GM12873 (cell line): ENCODE results near the gene APBB3.

Experiments
- TF ChIP-seq, protein P1 (sequence below): IDR thresholded peaks from 2 replicates; pipeline ENCODE4 v1.5.1; 2012; ENCODE audit warnings: low read depth, mild to moderate bottlenecking, moderate library complexity, low read length, control low read depth; ENCODE audit not compliant: insufficient read depth; ENCODE audit errors: missing control alignments

The APBB3 gene

DNA sequence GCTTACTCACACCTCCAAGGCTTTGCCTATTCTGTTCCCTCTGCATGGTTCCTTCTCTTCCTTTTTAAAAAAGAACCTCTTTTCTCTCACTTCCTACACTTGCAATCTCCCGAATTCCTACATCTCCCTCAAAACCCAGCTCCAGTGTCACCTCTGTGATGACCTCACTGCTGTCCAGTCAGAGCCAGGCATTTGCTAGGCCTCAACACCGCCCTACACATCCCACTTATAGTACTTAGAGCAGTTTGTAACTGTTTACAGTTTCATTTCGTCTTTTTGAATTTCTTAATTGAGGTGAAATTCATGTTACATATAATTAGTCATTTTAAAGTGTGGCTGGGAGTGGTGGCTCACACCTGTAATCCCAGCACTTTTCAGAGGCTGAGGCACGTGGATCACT is 37.7 kb upstream of the APBB3 start:
- TF ChIP-seq, protein P1, sequence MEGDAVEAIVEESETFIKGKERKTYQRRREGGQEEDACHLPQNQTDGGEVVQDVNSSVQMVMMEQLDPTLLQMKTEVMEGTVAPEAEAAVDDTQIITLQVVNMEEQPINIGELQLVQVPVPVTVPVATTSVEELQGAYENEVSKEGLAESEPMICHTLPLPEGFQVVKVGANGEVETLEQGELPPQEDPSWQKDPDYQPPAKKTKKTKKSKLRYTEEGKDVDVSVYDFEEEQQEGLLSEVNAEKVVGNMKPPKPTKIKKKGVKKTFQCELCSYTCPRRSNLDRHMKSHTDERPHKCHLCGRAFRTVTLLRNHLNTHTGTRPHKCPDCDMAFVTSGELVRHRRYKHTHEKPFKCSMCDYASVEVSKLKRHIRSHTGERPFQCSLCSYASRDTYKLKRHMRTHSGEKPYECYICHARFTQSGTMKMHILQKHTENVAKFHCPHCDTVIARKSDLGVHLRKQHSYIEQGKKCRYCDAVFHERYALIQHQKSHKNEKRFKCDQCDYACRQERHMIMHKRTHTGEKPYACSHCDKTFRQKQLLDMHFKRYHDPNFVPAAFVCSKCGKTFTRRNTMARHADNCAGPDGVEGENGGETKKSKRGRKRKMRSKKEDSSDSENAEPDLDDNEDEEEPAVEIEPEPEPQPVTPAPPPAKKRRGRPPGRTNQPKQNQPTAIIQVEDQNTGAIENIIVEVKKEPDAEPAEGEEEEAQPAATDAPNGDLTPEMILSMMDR = no peak

DNA sequence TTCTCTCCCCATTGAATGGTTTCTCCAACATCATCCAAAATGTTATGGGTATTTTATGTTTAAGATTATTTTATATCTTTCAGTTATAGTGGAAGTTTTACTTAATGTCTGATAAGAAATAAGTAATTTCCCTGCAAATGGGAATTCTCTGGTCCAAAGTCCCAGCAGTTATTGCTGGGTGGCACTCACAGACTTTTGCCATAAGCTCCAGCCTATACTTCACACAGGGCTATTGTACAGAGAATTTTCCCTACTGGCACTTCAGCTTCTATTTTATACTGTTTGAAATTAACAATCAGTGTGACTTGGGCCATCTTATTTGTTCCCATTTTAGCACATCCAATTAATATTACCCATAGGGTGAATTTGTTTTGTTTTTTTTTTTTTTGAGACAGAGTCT is 35.7 kb upstream of the APBB3 start:
- TF ChIP-seq, protein P1 = no peak

DNA sequence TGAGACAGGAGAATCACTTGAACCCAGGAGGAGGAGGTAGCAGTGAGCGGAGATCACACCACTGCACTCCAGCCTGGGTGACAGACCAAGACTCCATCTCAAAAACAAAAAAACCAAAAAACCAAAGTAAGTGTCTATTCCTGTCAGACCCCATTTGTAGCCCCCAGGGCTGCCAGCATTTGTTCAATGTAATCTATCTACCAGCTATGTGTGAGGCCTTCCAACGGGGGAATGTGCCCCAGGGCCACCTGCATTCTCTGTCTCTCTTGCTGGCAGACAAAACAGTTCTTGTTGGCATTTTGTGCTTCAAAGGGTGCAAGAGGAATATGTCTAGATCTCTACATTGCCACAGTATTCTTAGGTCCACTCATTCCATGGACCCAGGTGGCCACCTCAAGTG is 34.4 kb upstream of the APBB3 start:
- TF ChIP-seq, protein P1 = no peak

DNA sequence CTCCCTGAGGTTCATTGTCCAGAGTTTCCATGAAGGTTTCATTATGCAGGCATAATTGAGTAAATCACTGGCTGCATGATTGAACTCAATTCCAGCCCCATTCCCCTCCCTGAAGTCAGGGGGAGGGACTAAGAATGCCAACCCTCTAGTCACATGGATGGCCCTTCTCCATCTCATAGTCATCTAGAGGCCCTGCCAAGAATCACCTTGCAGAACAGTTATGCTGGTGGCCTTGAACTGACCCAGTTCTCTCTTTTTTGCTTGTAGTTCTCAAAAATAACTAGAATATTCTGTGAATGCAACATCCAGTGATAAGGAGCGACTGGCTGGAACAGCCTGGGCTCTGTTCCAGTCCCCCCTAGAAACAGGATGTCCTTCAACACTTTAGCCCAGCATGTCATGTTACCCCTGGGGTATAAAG is 31.9 kb upstream of the APBB3 start:
- TF ChIP-seq, protein P1 = no peak

DNA sequence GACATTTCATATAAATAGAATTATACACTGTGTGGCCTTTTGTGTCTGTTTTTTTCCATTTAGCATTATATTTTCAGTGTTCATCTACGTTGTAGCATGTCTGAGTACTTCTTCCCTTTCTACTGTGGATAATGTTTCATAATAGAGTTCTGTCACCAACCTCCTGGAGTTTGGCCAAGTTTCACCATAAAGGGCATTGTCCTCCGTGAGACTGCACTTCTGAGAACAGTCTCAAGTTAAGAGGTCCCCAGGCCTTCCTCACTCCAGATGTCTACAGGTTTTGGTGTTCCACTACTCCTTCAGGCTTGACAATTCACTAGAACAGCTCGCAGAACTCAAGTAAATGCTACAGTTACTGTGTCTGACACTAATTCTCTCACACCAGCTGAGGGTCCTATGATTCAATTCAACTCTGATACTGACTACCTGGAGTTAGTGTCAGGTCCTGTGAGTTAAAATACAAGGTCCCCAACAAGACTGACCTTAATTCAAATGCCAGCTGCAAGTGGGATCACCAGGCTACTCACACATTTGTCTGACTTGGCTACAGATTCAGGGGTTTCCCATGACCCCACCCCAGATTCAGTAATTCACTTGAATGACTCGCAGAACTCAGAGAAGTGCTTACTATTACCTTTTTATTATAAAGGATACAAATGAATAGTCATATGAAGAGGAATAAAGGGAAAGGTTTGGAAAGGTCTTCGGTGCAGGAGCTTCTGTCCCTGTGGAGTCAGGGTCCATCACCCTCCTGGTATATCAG is 31.3 kb upstream of the APBB3 start:
- TF ChIP-seq, protein P1 = no peak

DNA sequence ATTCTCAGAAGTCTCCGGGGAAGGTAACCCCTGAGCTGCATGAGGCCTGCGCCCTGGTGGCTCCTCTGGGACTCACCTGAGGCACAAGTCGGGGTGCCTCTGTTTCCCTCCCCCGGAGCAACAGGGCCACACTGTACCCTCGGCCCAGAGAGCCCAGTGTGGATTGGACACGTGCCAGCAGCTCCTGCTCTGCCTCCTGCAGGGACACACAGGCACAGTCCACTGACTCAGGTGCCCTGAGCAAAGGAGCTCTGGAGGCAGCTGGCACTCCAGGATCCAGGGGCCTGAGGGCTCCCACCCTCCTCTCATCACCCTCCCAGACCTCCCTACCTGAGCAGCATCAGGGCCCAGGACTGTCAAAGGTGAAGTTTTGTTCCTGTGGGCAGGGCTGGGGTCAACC is 29.8 kb upstream of the APBB3 start:
- TF ChIP-seq, protein P1 = no peak

DNA sequence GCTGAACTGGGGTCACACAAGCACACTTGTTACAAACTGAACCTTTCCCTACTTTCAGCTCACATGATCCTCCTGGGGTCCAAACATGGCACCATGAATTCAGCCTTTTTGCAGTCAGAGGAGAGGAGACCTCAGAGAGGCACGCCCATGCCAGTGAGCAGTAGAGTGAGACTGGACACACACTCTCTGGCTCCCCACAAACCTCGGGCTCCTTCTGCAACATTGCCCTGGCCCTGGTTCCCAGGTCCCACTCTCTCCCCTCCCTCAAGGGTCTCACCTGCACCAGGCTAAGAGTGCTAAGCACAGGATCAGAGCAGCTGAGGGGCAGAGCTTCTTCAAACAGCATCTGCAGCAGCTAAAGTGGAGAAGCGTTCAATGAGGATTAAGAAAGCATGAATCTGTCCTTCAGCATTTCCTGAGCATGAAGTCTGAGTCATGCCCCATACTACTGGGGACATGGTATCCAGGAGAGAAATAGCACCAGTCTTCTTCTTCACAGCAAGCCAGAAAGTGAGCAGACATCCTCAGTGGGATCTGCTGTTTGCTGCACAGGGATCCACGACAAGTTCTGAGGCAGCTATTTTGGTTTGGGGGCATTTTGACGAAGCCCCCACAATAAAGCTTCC is 27.5 kb upstream of the APBB3 start:
- TF ChIP-seq, protein P1 = no peak
